ENCODE results near the gene TIMP2. TPM values are rescaled to one million over a fixed set of nuclear protein-coding genes. Genes with fewer than 3 reads are reported as not detected.

Gene TIMP2
- total RNA-seq, 1 experiment from 2014 or later, result 166 TPM

- H3K4me1 ChIP-seq (replicated peaks), result peaks cover 11% of the 10 kb centered on the region
- H3K27ac ChIP-seq, result no peak overlapping the region
- peaks cover 63% of the 10 kb centered on the region for H3K36me3 ChIP-seq
- no peaks in the 10 kb centered on the region for H3K27me3 ChIP-seq (replicated peaks)
- H3K4me3 ChIP-seq, result no peak overlapping the region
- no peaks in the 10 kb centered on the region for H3K9me3 ChIP-seq (replicated peaks)
- DNase-seq (ENCODE audit: low read depth in 1 of 2, low spot score in 2 of 2), result no peak
Measured at GRCh38 chr17:78900816-78901215, 24.4 kb downstream of the TIMP2 start.

GRCh38 chr17:78899361-78900260 lies 25.6 kb downstream of the TIMP2 start:
- DNase-seq (ENCODE audit: low read depth in 1 of 2, low spot score in 2 of 2), result no peak
- H3K9me3 ChIP-seq (replicated peaks), result no peaks in the 10 kb centered on the region
- no peak overlapping the region for H3K27ac ChIP-seq
- no peaks in the 10 kb centered on the region for H3K27me3 ChIP-seq (replicated peaks)
- H3K36me3 ChIP-seq, result peaks cover 57% of the 10 kb centered on the region
- H3K4me1 ChIP-seq (replicated peaks), result peaks cover 11% of the 10 kb centered on the region
- no peak overlapping the region for H3K4me3 ChIP-seq

GRCh38 chr17:78898947-78899346 lies 26.2 kb downstream of the TIMP2 start:
- no peak overlapping the region for H3K27ac ChIP-seq
- no peaks in the 10 kb centered on the region for H3K27me3 ChIP-seq (replicated peaks)

GRCh38 chr17:78898075-78898836 lies 26.9 kb downstream of the TIMP2 start:
- Histone ChIP-seq H3K27me3 (replicated peaks) (no peaks in the 10 kb centered on the region), H3K36me3 (peaks cover 47% of the 10 kb centered on the region), H3K9me3 (replicated peaks) (no peaks in the 10 kb centered on the region), H3K4me1 (replicated peaks) (peaks cover 1% of the 10 kb centered on the region), H3K4me3 (no peak overlapping the region), H3K27ac (no peak overlapping the region)
- no peak for DNase-seq (ENCODE audit: low read depth in 1 of 2, low spot score in 2 of 2)

More at GRCh38 chr17:78898947-78899346, 26.2 kb downstream of the TIMP2 start:
- Histone ChIP-seq H3K4me1 (replicated peaks) (peaks cover 8% of the 10 kb centered on the region), H3K36me3 (peaks cover 50% of the 10 kb centered on the region), H3K4me3 (no peak overlapping the region), H3K9me3 (replicated peaks) (no peaks in the 10 kb centered on the region)
- DNase-seq (ENCODE audit: low read depth in 1 of 2, low spot score in 2 of 2), result no peak

GRCh38 chr17:78897664-78898047 lies 27.5 kb downstream of the TIMP2 start:
- no peak for DNase-seq (ENCODE audit: low read depth in 1 of 2, low spot score in 2 of 2)
- Histone ChIP-seq H3K9me3 (replicated peaks) (no peaks in the 10 kb centered on the region), H3K27me3 (replicated peaks) (no peaks in the 10 kb centered on the region), H3K4me3 (no peak overlapping the region), H3K36me3 (peaks cover 45% of the 10 kb centered on the region), H3K4me1 (replicated peaks) (no peaks in the 10 kb centered on the region; the same call in 1 of the 2 replicates), H3K27ac (no peak overlapping the region)

- peaks cover 45% of the 10 kb centered on the region for H3K36me3 ChIP-seq
- H3K27ac ChIP-seq, result no peak overlapping the region
- no peaks in the 10 kb centered on the region for H3K9me3 ChIP-seq (replicated peaks)
- no peaks in the 10 kb centered on the region for H3K27me3 ChIP-seq (replicated peaks)
- no peak overlapping the region for H3K4me3 ChIP-seq
- no peaks in the 10 kb centered on the region; the same call in 1 of the 2 replicates for H3K4me1 ChIP-seq (replicated peaks)
- no peak for DNase-seq (ENCODE audit: low read depth in 1 of 2, low spot score in 2 of 2)
Measured at GRCh38 chr17:78896834-78897663, 28.1 kb downstream of the TIMP2 start.

- no peaks in the 10 kb centered on the region; the same call in 1 of the 2 replicates for H3K4me1 ChIP-seq (replicated peaks)
- H3K9me3 ChIP-seq (replicated peaks), result no peaks in the 10 kb centered on the region
- no peak overlapping the region for H3K4me3 ChIP-seq
- H3K27me3 ChIP-seq (replicated peaks), result no peaks in the 10 kb centered on the region
- no peak overlapping the region for H3K27ac ChIP-seq
- DNase-seq (ENCODE audit: low read depth in 1 of 2, low spot score in 2 of 2), result no peak
- H3K36me3 ChIP-seq, result peaks cover 45% of the 10 kb centered on the region
Measured at GRCh38 chr17:78896091-78896833, 28.9 kb downstream of the TIMP2 start.

GRCh38 chr17:78895322-78895721 lies 29.9 kb downstream of the TIMP2 start:
- no peaks in the 10 kb centered on the region; the same call in 1 of the 2 replicates for H3K4me1 ChIP-seq (replicated peaks)

GRCh38 chr17:78893684-78894083 lies 31.5 kb downstream of the TIMP2 start:
- Histone ChIP-seq H3K9me3 (replicated peaks) (no peaks in the 10 kb centered on the region), H3K4me1 (replicated peaks) (no peaks in the 10 kb centered on the region; the same call in 1 of the 2 replicates), H3K36me3 (peaks cover 48% of the 10 kb centered on the region), H3K27me3 (replicated peaks) (no peaks in the 10 kb centered on the region), H3K4me3 (no peak overlapping the region), H3K27ac (no peak overlapping the region)
- no peak for DNase-seq (ENCODE audit: low read depth in 1 of 2, low spot score in 2 of 2)

More at GRCh38 chr17:78895322-78895721, 29.9 kb downstream of the TIMP2 start:
- H3K27ac ChIP-seq, result no peak overlapping the region
- DNase-seq (ENCODE audit: low read depth in 1 of 2, low spot score in 2 of 2), result no peak
- peaks cover 44% of the 10 kb centered on the region for H3K36me3 ChIP-seq
- H3K9me3 ChIP-seq (replicated peaks), result no peaks in the 10 kb centered on the region
- H3K27me3 ChIP-seq (replicated peaks), result no peaks in the 10 kb centered on the region
- no peak overlapping the region for H3K4me3 ChIP-seq

GRCh38 chr17:78892936-78893379 lies 32.2 kb downstream of the TIMP2 start:
- Histone ChIP-seq H3K27me3 (replicated peaks) (no peaks in the 10 kb centered on the region), H3K9me3 (replicated peaks) (no peaks in the 10 kb centered on the region), H3K4me1 (replicated peaks) (no peaks in the 10 kb centered on the region; the same call in 1 of the 2 replicates), H3K36me3 (peaks cover 45% of the 10 kb centered on the region), H3K4me3 (no peak overlapping the region), H3K27ac (no peak overlapping the region)
- DNase-seq (ENCODE audit: low read depth in 1 of 2, low spot score in 2 of 2), result no peak

GRCh38 chr17:78892520-78892919 lies 32.7 kb downstream of the TIMP2 start:
- Histone ChIP-seq H3K9me3 (replicated peaks) (no peaks in the 10 kb centered on the region), H3K4me3 (no peak overlapping the region), H3K27ac (no peak overlapping the region), H3K27me3 (replicated peaks) (no peaks in the 10 kb centered on the region), H3K4me1 (replicated peaks) (no peaks in the 10 kb centered on the region; the same call in 1 of the 2 replicates), H3K36me3 (peaks cover 43% of the 10 kb centered on the region)
- DNase-seq (ENCODE audit: low read depth in 1 of 2, low spot score in 2 of 2), result no peak

- Histone ChIP-seq H3K36me3 (peaks cover 39% of the 10 kb centered on the region), H3K4me1 (replicated peaks) (no peaks in the 10 kb centered on the region; the same call in 1 of the 2 replicates), H3K4me3 (no peak overlapping the region), H3K27ac (no peak overlapping the region), H3K27me3 (replicated peaks) (no peaks in the 10 kb centered on the region), H3K9me3 (replicated peaks) (no peaks in the 10 kb centered on the region)
- DNase-seq (ENCODE audit: low read depth in 1 of 2, low spot score in 2 of 2), result no peak
Measured at GRCh38 chr17:78892062-78892456, 33.1 kb downstream of the TIMP2 start.

Data from SJSA1 (cell line).